H1 (cell line): ENCODE data around the gene ITGA4. TPM values are rescaled to one million over a fixed set of nuclear protein-coding genes. Genes with fewer than 3 reads are reported as not detected.

Source experiments
- CHD7 ChIP-seq: fragments of 300-600 bp; sonication (generic); IDR thresholded peaks from 2 replicates; pipeline ENCODE4 v1.7.1; 2012; ENCODE audit warnings: low read length, moderate library complexity, mild to moderate bottlenecking, inconsistent platforms; ENCODE audit not compliant: insufficient replicate concordance
- MAX ChIP-seq: IDR thresholded peaks from 2 replicates; pipeline ENCODE4 v1.6.1; 2012; ENCODE audit warnings: inconsistent platforms
- SP1 ChIP-seq: IDR thresholded peaks from 2 replicates; pipeline ENCODE4 v1.6.1; 2011; ENCODE audit warnings: low read depth, low read length
- polyA plus RNA-seq, 7 experiments: library from polyadenylated mRNA; depleted of rRNA in 3 of 7; stranded (reverse) in 5 of 7; unstranded in 2 of 7; fragments of >200 nt in 5 of 7; fragments of 200-250 nt in 2 of 7; gene quantifications; 1 replicate in 5 of 7; 2 replicates in 1 of 7; 4 replicates in 1 of 7; pipeline versions ENCODE4 v1.2.1 to v1.2.3, GENCODE V29; 2011 to 2013; ENCODE audit warnings: missing spikeins in 2 of 7, mixed read lengths in 2 of 7
- total RNA-seq: library from RNA; stranded (reverse); fragmentation: NEBNext Ultra II Directional; extraction: Animal tissue kit (Norgen Biotek cat#: 25700); gene quantifications from 2 replicates; pipeline ENCODE4 v1.2.1, GENCODE V29; 2021

The ITGA4 gene
- total and polyA plus RNA-seq, 2 of the 8 experiments (the other 6 are each of a cell fraction or from before 2014, with no cell fraction given) = 0.60 to 2.1 TPM

- TF ChIP-seq SP1 (no peak), MAX (no peak), CHD7 (no peak)
Observed at GRCh38 chr2:181570833-181571661, 113.9 kb downstream of the ITGA4 start (continued).
